K562 (cell line): ENCODE measurements around the gene PSRC1. TPM values are rescaled to one million over a fixed set of nuclear protein-coding genes. Genes with fewer than 3 reads are reported as not detected.

Experiments used
- ATAC-seq: fragments of 200-7000 bp; cut with Tn5 transposase; 3 replicates; pipeline ENCODE4 v1.9.1; 2020; ENCODE audit warnings: moderate library complexity
- BruUV-seq: library from RNA; stranded (reverse); fragments of 400-500 nt; replicated peaks from 2 replicates; lab custom pipeline; 2021; lab: Mats Ljungman, UMichigan
- CTCF ChIA-PET: fragments of 300-600 bp; formaldehyde crosslinking; extraction: SDS; loops from one replicate; lab custom pipeline; 2021; ENCODE audit warnings: low intra/inter-chr PET ratio; lab: Yijun Ruan, JAX
- POLR2A ChIA-PET: fragments of 300-600, 350-650 bp; sonication (Branson Sonifier 250); formaldehyde crosslinking; extraction: SDS; loops from one replicate; lab custom pipeline; 2021; ENCODE audit warnings: antibody characterized with exemption, inconsistent platforms; lab: Yijun Ruan, JAX
- DNase-seq, 4 experiments: peaks; one replicate each; pipeline versions ENCODE4 v3.0.0 to v3.0.0-alpha.2; 2011 to 2018; ENCODE audit warnings: low spot score in 3 of 4, mixed read lengths in 3 of 4; ENCODE audit errors: extremely low read depth in 1 of 4
- FAIRE-seq: peaks from 2 replicates; lab custom pipeline; 2011; peaks lifted over from hg19 to GRCh38; lab: Jason Lieb, UNC
- H2AFZ ChIP-seq: 2 replicates; pipeline ENCODE4 v1.6.0; 2011; ENCODE audit warnings: low read depth, low read length, control low read depth, inconsistent platforms
- H3K27ac ChIP-seq: fragments of 200-600 bp; 3 replicates; pipeline ENCODE4 v1.8.0; 2011; ENCODE audit warnings: low read depth, mild to moderate bottlenecking, control low read depth, inconsistent platforms, low read length, moderate library complexity, mixed read lengths; ENCODE audit errors: extremely low read depth
- H3K27me3 ChIP-seq, 2 experiments: fragments of 300-600 bp in 1 of 2; 2 replicates in 1 of 2; 3 replicates in 1 of 2; pipeline versions ENCODE4 v1.6.0 to v1.8.0; 2011; ENCODE audit warnings: inconsistent platforms in 2 of 2, low read length in 2 of 2, mild to moderate bottlenecking in 1 of 2, mixed read lengths in 1 of 2, moderate library complexity in 1 of 2; ENCODE audit not compliant: control insufficient read depth in 2 of 2, insufficient read depth in 2 of 2
- H3K36me3 ChIP-seq: fragments of 300-600 bp; 3 replicates; pipeline ENCODE4 v1.8.0; 2011; ENCODE audit warnings: mild to moderate bottlenecking, low read length, inconsistent platforms; ENCODE audit not compliant: control insufficient read depth, insufficient read depth
- H3K4me1 ChIP-seq, 2 experiments: fragments of 200-600 bp in 1 of 2; replicated peaks in 1 of 2; 2 replicates in 1 of 2; 3 replicates in 1 of 2; pipeline versions ENCODE4 v1.5.1 to v1.8.0; 2011; ENCODE audit warnings: inconsistent platforms in 2 of 2, low read length in 2 of 2, mild to moderate bottlenecking in 1 of 2, mixed read lengths in 1 of 2, moderate library complexity in 1 of 2; ENCODE audit not compliant: control insufficient read depth in 2 of 2, insufficient read depth in 2 of 2
- H3K4me2 ChIP-seq: 2 replicates; pipeline ENCODE4 v1.6.1; 2011; ENCODE audit warnings: low read length, control low read depth, inconsistent platforms, mixed read lengths; ENCODE audit not compliant: insufficient read depth
- H3K4me3 ChIP-seq: fragments of 200-600 bp; sonication (generic), shearing (Covaris generic); 2 replicates; pipeline ENCODE4 v1.5.1; 2016; ENCODE audit warnings: control low read depth, inconsistent platforms
- H3K79me2 ChIP-seq: fragments of 200-600 bp; 3 replicates; pipeline ENCODE4 v1.8.0; 2011; ENCODE audit warnings: low read length, inconsistent platforms; ENCODE audit not compliant: control insufficient read depth, insufficient read depth
- H3K9ac ChIP-seq, 2 experiments: 2 replicates each; pipeline versions ENCODE4 v1.6.0 to v1.6.1; 2011; ENCODE audit warnings: low read depth in 2 of 2, low read length in 2 of 2, control low read depth in 1 of 2, inconsistent platforms in 1 of 2, mild to moderate bottlenecking in 1 of 2, mixed read lengths in 1 of 2; ENCODE audit not compliant: insufficient read depth in 1 of 2
- H3K9me1 ChIP-seq: one replicate; pipeline ENCODE4 v1.6.0; 2011; ENCODE audit warnings: inconsistent platforms, mild to moderate bottlenecking, low read length, moderate library complexity; ENCODE audit not compliant: control insufficient read depth, insufficient read depth
- H3K9me3 ChIP-seq: replicated peaks from 2 replicates; pipeline ENCODE4 v1.5.1; 2011; ENCODE audit warnings: low read depth, low read length, inconsistent platforms; ENCODE audit not compliant: control insufficient read depth, insufficient read depth
- H4K20me1 ChIP-seq: replicated peaks from 2 replicates; pipeline ENCODE4 v1.6.1; 2011; ENCODE audit warnings: low read length, inconsistent platforms, mixed read lengths; ENCODE audit not compliant: control insufficient read depth, insufficient read depth
- HBP1 ChIP-seq: fragments of 450-650 bp; formaldehyde crosslinking; IDR thresholded peaks from 2 replicates; pipeline ENCODE4 v1.4.0; 2022; ENCODE audit warnings: missing genetic modification characterization
- HDAC6 ChIP-seq: IDR thresholded peaks from 2 replicates; pipeline ENCODE4 v1.6.1; 2012; ENCODE audit warnings: low read depth, mild to moderate bottlenecking, control low read depth, inconsistent platforms, low read length, moderate library complexity
- HMGN3 ChIP-seq: IDR thresholded peaks from 2 replicates; pipeline ENCODE4 v1.6.1; 2011; ENCODE audit warnings: borderline replicate concordance, low read depth, mild to moderate bottlenecking, mixed read lengths, low read length; ENCODE audit not compliant: insufficient read length; ENCODE audit errors: extremely low read depth
- MECOM ChIP-seq: fragments of 250-450 bp; sonication (Bioruptor Pico); IDR thresholded peaks from 2 replicates; pipeline ENCODE4 v1.8.0; 2022; ENCODE audit warnings: inconsistent platforms
- NFIC ChIP-seq: fragments of 450-650 bp; IDR thresholded peaks from 2 replicates; pipeline ENCODE4 v1.6.1; 2017; ENCODE audit warnings: mild to moderate bottlenecking, inconsistent platforms
- POLR2A ChIP-seq: fragments of 450-650 bp; conservative IDR thresholded peaks from 2 replicates; pipeline ENCODE4 v1.6.1; 2016
- WGBS: fragments of 100-300 bp; shearing (Covaris generic); methylation state at CpG from one replicate; pipeline ENCODE4 v1.1.6; 2016; ENCODE audit warnings: low coverage, mixed read lengths; ENCODE audit not compliant: insufficient coverage; ENCODE audit errors: missing lambda C conversion rate; 5-methylcytosine and 5-hydroxymethylcytosine counted together
- in situ Hi-C: fragments of 300-500 bp; cut with MboI; formaldehyde crosslinking; loops from 4 replicates; pipeline ENCODE4 v1.15.0; 2018; ENCODE audit warnings: inconsistent platforms, mixed read lengths
- intact Hi-C: fragments of 100-400 bp; cut with micrococcal nuclease; formaldehyde crosslinking; loops from 2 replicates; pipeline ENCODE4 v1.14.2; 2022
- polyA plus RNA-seq, 8 experiments: library from polyadenylated mRNA; depleted of rRNA in 4 of 8; stranded (reverse) in 5 of 8; unstranded in 3 of 8; fragments of >200 nt; fragmentation: Nextera tagmentation in 2 of 8; fragmentation: Illumina TruSeq in 1 of 8; extraction: Ambion mirVana in 2 of 8; extraction: Trizol in 1 of 8; gene quantifications; 2 replicates each; pipeline versions ENCODE4 v1.2.1 to v1.2.3, GENCODE V29; 2011 to 2014; ENCODE audit warnings: inconsistent platforms in 1 of 8, missing spikeins in 1 of 8
- total RNA-seq, 7 experiments: library from RNA; depleted of rRNA in 6 of 7; stranded (reverse); fragments of >200 nt in 6 of 7; fragmentation: Illumina TruSeq in 2 of 7; extraction: Trizol in 2 of 7; gene quantifications; 2 replicates each; pipeline versions ENCODE4 v1.2.1 to v1.2.3, GENCODE V29; 2011 to 2021; ENCODE audit warnings: low replicate concordance in 1 of 7

The PSRC1 gene
- total and polyA plus RNA-seq, 9 of the 15 experiments (the other 6 are each of a cell fraction or from before 2014, with no cell fraction given): 6.5 to 65.2 (median 39.3) TPM

GRCh38 chr1:109272021-109272799 is 10.7 kb downstream of the PSRC1 start:
- WGBS: 91% methylated on average over 10 of the region's 13 CpGs
- in situ Hi-C loops (no loop called here), intact Hi-C loops (no loop called here)
- DNase-seq: no peak
- ChIA-PET CTCF (no interaction called here), POLR2A (no interaction called here)
- FAIRE-seq: no peak
- peak overlapping the region in 1 of 2 experiments; percentile 76; a peak in 2 of 4 replicates for H3K9ac ChIP-seq
- no TSS peak for BruUV-seq
- H3K4me2 ChIP-seq: no peak overlapping the region
- H2AFZ ChIP-seq: no peak overlapping the region
- no peak overlapping the region for H3K4me3 ChIP-seq
- no peaks in the 10 kb centered on the region for H3K9me3 ChIP-seq
- H3K9me1 ChIP-seq: no peaks in the 10 kb centered on the region
- ATAC-seq: no peak
- H4K20me1 ChIP-seq: no peaks in the 10 kb centered on the region
- no peak overlapping the region for H3K27ac ChIP-seq
- no peaks in the 10 kb centered on the region for H3K27me3 ChIP-seq
- H3K79me2 ChIP-seq: no peaks in the 10 kb centered on the region
- peaks cover 39% of the 10 kb centered on the region; the same call in 2 of the 3 replicates for H3K36me3 ChIP-seq
- H3K4me1 ChIP-seq: peaks cover 28 to 66% of the 10 kb centered on the region in 2 experiments
- TF ChIP-seq HMGN3 (no peak), MECOM (CRISPR knock-in tag) (no peak), HDAC6 (no peak), NFIC (peak; percentile 33; the same call in 1 of the 2 replicates), HBP1 (no peak), POLR2A (no peak)
